Mononuclear cell (primary cell): ENCODE measurements around the gene FAM168A. TPM values are rescaled to one million over a fixed set of nuclear protein-coding genes. Genes with fewer than 3 reads are reported as not detected.

Experiments
- H3K27me3 ChIP-seq: 2 replicates; pipeline ENCODE4 v1.6.0; 2011; ENCODE audit warnings: low read length, control low read depth; ENCODE audit not compliant: insufficient read depth
- H3K4me1 ChIP-seq: 2 replicates; pipeline ENCODE4 v1.5.1; 2011; ENCODE audit warnings: mild to moderate bottlenecking, low read length, control low read depth; ENCODE audit not compliant: insufficient read depth
- H3K4me3 ChIP-seq: 2 replicates; pipeline ENCODE4 v1.5.1; 2011; ENCODE audit warnings: mild to moderate bottlenecking, low read length, moderate library complexity
- H3K9me3 ChIP-seq: 2 replicates; pipeline ENCODE4 v1.5.1; 2011; ENCODE audit warnings: low read depth, mild to moderate bottlenecking, control low read depth, low read length
- total RNA-seq: library from RNA; depleted of rRNA; stranded (reverse); fragments of >200 nt; gene quantifications from one replicate; pipeline ENCODE4 v1.2.3, GENCODE V29; 2012

Gene FAM168A
- total RNA-seq, 1 donor, result 13.2 TPM

- no peaks in the 10 kb centered on the region for H3K27me3 ChIP-seq
- H3K4me3 ChIP-seq, result no peak overlapping the region
- no peaks in the 10 kb centered on the region for H3K9me3 ChIP-seq
- peaks cover 4% of the 10 kb centered on the region for H3K4me1 ChIP-seq
These were observed 199.2 kb downstream of the FAM168A start for GRCh38 chr11:73398721-73399120.

- Histone ChIP-seq H3K4me3 (no peak overlapping the region), H3K4me1 (peaks cover 3% of the 10 kb centered on the region), H3K27me3 (no peaks in the 10 kb centered on the region), H3K9me3 (no peaks in the 10 kb centered on the region)
These were observed 199.8 kb downstream of the FAM168A start for GRCh38 chr11:73398132-73398526.

- Histone ChIP-seq H3K4me1 (peaks cover 8% of the 10 kb centered on the region), H3K9me3 (no peaks in the 10 kb centered on the region), H3K4me3 (no peak overlapping the region), H3K27me3 (no peaks in the 10 kb centered on the region)
These were observed 200.3 kb downstream of the FAM168A start for GRCh38 chr11:73397468-73398131.

- Histone ChIP-seq H3K4me1 (peaks cover 10% of the 10 kb centered on the region), H3K4me3 (no peak overlapping the region), H3K27me3 (no peaks in the 10 kb centered on the region), H3K9me3 (no peaks in the 10 kb centered on the region)
These were observed 200.9 kb downstream of the FAM168A start for GRCh38 chr11:73396985-73397384.

GRCh38 chr11:73396251-73396930 lies 201.5 kb downstream of the FAM168A start:
- H3K4me1 ChIP-seq, result peaks cover 10% of the 10 kb centered on the region
- H3K27me3 ChIP-seq, result no peaks in the 10 kb centered on the region
- no peak overlapping the region for H3K4me3 ChIP-seq
- H3K9me3 ChIP-seq, result no peaks in the 10 kb centered on the region

GRCh38 chr11:73395297-73396208 lies 202.4 kb downstream of the FAM168A start:
- H3K27me3 ChIP-seq, result no peaks in the 10 kb centered on the region
- peaks cover 11% of the 10 kb centered on the region for H3K4me1 ChIP-seq
- no peaks in the 10 kb centered on the region for H3K9me3 ChIP-seq
- H3K4me3 ChIP-seq, result no peak overlapping the region

- Histone ChIP-seq H3K27me3 (no peaks in the 10 kb centered on the region), H3K4me1 (peaks cover 20% of the 10 kb centered on the region), H3K9me3 (no peaks in the 10 kb centered on the region), H3K4me3 (no peak overlapping the region)
These were observed 203.3 kb downstream of the FAM168A start for GRCh38 chr11:73394416-73395296.

GRCh38 chr11:73393479-73394415 lies 204.2 kb downstream of the FAM168A start:
- Histone ChIP-seq H3K27me3 (no peaks in the 10 kb centered on the region), H3K9me3 (no peaks in the 10 kb centered on the region), H3K4me1 (peaks cover 29% of the 10 kb centered on the region), H3K4me3 (no peak overlapping the region)

GRCh38 chr11:73393011-73393380 lies 204.9 kb downstream of the FAM168A start:
- Histone ChIP-seq H3K4me3 (no peak overlapping the region), H3K4me1 (peaks cover 36% of the 10 kb centered on the region), H3K27me3 (no peaks in the 10 kb centered on the region), H3K9me3 (no peaks in the 10 kb centered on the region)

- Histone ChIP-seq H3K4me3 (no peak overlapping the region), H3K9me3 (no peaks in the 10 kb centered on the region), H3K27me3 (no peaks in the 10 kb centered on the region), H3K4me1 (peaks cover 43% of the 10 kb centered on the region)
These were observed 205.6 kb downstream of the FAM168A start for GRCh38 chr11:73392108-73393010.

GRCh38 chr11:73391665-73392064 lies 206.2 kb downstream of the FAM168A start:
- Histone ChIP-seq H3K4me1 (peaks cover 50% of the 10 kb centered on the region), H3K4me3 (no peak overlapping the region), H3K27me3 (no peaks in the 10 kb centered on the region), H3K9me3 (no peaks in the 10 kb centered on the region)

- Histone ChIP-seq H3K9me3 (no peaks in the 10 kb centered on the region), H3K4me3 (no peak overlapping the region), H3K27me3 (no peaks in the 10 kb centered on the region), H3K4me1 (peaks cover 57% of the 10 kb centered on the region)
These were observed 207.0 kb downstream of the FAM168A start for GRCh38 chr11:73390601-73391565.
